HCT116 (cell line): ENCODE measurements around the gene ADARB2. TPM values are rescaled to one million over a fixed set of nuclear protein-coding genes. Genes with fewer than 3 reads are reported as not detected.

Source experiments
- ATAC-seq: fragments of 200-7000 bp; cut with Tn5 transposase; 2 replicates; pipeline ENCODE4 v1.9.1; 2020; ENCODE audit warnings: mild to moderate bottlenecking, moderate library complexity
- BruUV-seq: library from RNA; stranded (reverse); fragments of 400-500 nt; replicated peaks from 2 replicates; lab custom pipeline; 2021; lab: Mats Ljungman, UMichigan
- CTCF ChIA-PET: fragments of 300-600 bp; sonication (Branson Sonifier 250); formaldehyde crosslinking; loops from one replicate; lab custom pipeline; 2021; ENCODE audit warnings: antibody characterized with exemption; lab: Charles Lee
- POLR2A ChIA-PET: fragments of 300-600, 350-600 bp; sonication (Branson Sonifier 250); formaldehyde crosslinking; loops from one replicate; lab custom pipeline; 2021; ENCODE audit warnings: antibody characterized with exemption; lab: Charles Lee
- RAD21 ChIA-PET, 2 experiments: fragments of 300-600 bp; sonication (Branson Sonifier 250); formaldehyde crosslinking; loops; one replicate each; lab custom pipeline; 2023; ENCODE audit warnings: low total read pairs in 2 of 2; ENCODE audit not compliant: uncharacterized antibody in 2 of 2, unreplicated experiment in 2 of 2, low non-redundant PET in 1 of 2; lab: Charles Lee
- DNase-seq: peaks from one replicate; pipeline ENCODE4 v3.0.0-alpha.2; 2010; ENCODE audit warnings: low read depth, low spot score
- H2AFZ ChIP-seq: fragments of 200-600 bp; shearing (Covaris generic), sonication (generic); 2 replicates; pipeline ENCODE4 v1.6.1; 2017; ENCODE audit warnings: low read depth, mixed run types, mixed read lengths, antibody characterized with exemption, low read length; ENCODE audit not compliant: poor library complexity, severe bottlenecking
- H3K27ac ChIP-seq: 2 replicates; pipeline ENCODE4 v1.5.1; 2012; ENCODE audit warnings: low read depth, low read length
- H3K27me3 ChIP-seq: fragments of 200-600 bp; sonication (generic); 2 replicates; pipeline ENCODE4 v1.6.1; 2016; ENCODE audit warnings: mixed run types, low read length, mixed read lengths; ENCODE audit not compliant: insufficient read depth
- H3K36me3 ChIP-seq, 2 experiments: fragments of 200-500 bp in 1 of 2; fragments of 200-600 bp in 1 of 2; sonication (Bioruptor generic) in 1 of 2; sonication (generic) in 1 of 2; 2 replicates each; pipeline versions ENCODE4 v1.5.1 to v1.6.1; 2014 to 2016; ENCODE audit warnings: low read length in 2 of 2, inconsistent platforms in 1 of 2, mixed read lengths in 1 of 2, mixed run types in 1 of 2; ENCODE audit not compliant: insufficient read depth in 2 of 2, control insufficient read depth in 1 of 2
- H3K4me1 ChIP-seq, 2 experiments: fragments of 200-600 bp in 1 of 2; sonication (generic) in 1 of 2; 2 replicates each; pipeline versions ENCODE4 v1.5.1 to v1.6.1; 2012 to 2017; ENCODE audit warnings: low read length in 2 of 2, inconsistent platforms in 1 of 2, mild to moderate bottlenecking in 1 of 2, mixed read lengths in 1 of 2, mixed run types in 1 of 2, moderate library complexity in 1 of 2; ENCODE audit not compliant: insufficient read depth in 2 of 2, control insufficient read depth in 1 of 2
- H3K4me2 ChIP-seq: fragments of 200-600 bp; sonication (generic); 2 replicates; pipeline ENCODE4 v1.6.1; 2017; ENCODE audit warnings: mixed run types, low read length, mixed read lengths
- H3K4me3 ChIP-seq, 2 experiments: fragments of 200-600 bp in 1 of 2; sonication (generic) in 1 of 2; replicated peaks in 1 of 2; 2 replicates each; pipeline ENCODE4 v1.5.1; 2011 to 2016; ENCODE audit warnings: low read length in 2 of 2, control low read depth in 1 of 2, low read depth in 1 of 2, mild to moderate bottlenecking in 1 of 2, mixed read lengths in 1 of 2, mixed run types in 1 of 2
- H3K79me2 ChIP-seq: fragments of 200-600 bp; sonication (generic); 2 replicates; pipeline ENCODE4 v1.6.1; 2017; ENCODE audit warnings: mild to moderate bottlenecking, mixed run types, low read length, moderate library complexity, mixed read lengths; ENCODE audit not compliant: insufficient read depth
- H3K9ac ChIP-seq: fragments of 200-600 bp; sonication (generic); 2 replicates; pipeline ENCODE4 v1.6.1; 2016; ENCODE audit warnings: low read length, mixed read lengths
- H3K9me2 ChIP-seq: fragments of 200-600 bp; sonication (generic), shearing (Covaris generic); 2 replicates; pipeline ENCODE4 v1.6.1; 2017; ENCODE audit warnings: mixed run types, mild to moderate bottlenecking, moderate library complexity; ENCODE audit not compliant: insufficient read depth
- H3K9me3 ChIP-seq, 2 experiments: fragments of 200-500 bp in 1 of 2; fragments of 200-600 bp in 1 of 2; sonication (Bioruptor generic) in 1 of 2; sonication (generic) in 1 of 2; 2 replicates each; pipeline ENCODE4 v1.6.1; 2014 to 2017; ENCODE audit warnings: low read length in 2 of 2, mixed read lengths in 2 of 2, inconsistent platforms in 1 of 2, low read depth in 1 of 2, mild to moderate bottlenecking in 1 of 2, mixed run types in 1 of 2, moderate library complexity in 1 of 2; ENCODE audit not compliant: control insufficient read depth in 1 of 2, insufficient read depth in 1 of 2
- H4K20me1 ChIP-seq: fragments of 200-600 bp; sonication (generic), shearing (Covaris generic); 2 replicates; pipeline ENCODE4 v1.6.1; 2017; ENCODE audit warnings: mixed run types, mild to moderate bottlenecking, moderate library complexity; ENCODE audit not compliant: insufficient read depth
- CBX3 ChIP-seq: IDR thresholded peaks from 2 replicates; pipeline ENCODE4 v1.6.1; 2012; ENCODE audit warnings: low read depth
- CEBPB ChIP-seq: IDR thresholded peaks from 2 replicates; pipeline ENCODE4 v1.6.1; 2012; ENCODE audit warnings: low read depth
- POLR2AphosphoS5 ChIP-seq: IDR thresholded peaks from 2 replicates; pipeline ENCODE4 v1.6.1; 2011; ENCODE audit warnings: mild to moderate bottlenecking, low read depth, low read length, moderate library complexity
- SP1 ChIP-seq: IDR thresholded peaks from 2 replicates; pipeline ENCODE4 v1.6.1; 2012; ENCODE audit warnings: low read depth
- ZBTB33 ChIP-seq: IDR thresholded peaks from 2 replicates; pipeline ENCODE4 v1.6.1; 2011; ENCODE audit warnings: mild to moderate bottlenecking, low read length, moderate library complexity; ENCODE audit not compliant: insufficient replicate concordance; ENCODE audit errors: extremely low read depth
- ZFX ChIP-seq: fragments of 450-650 bp; IDR thresholded peaks from 2 replicates; pipeline ENCODE4 v1.6.1; 2017
- ZNF274 ChIP-seq: fragments of 200-500 bp; sonication (Bioruptor generic); IDR thresholded peaks from 2 replicates; pipeline ENCODE4 v1.6.1; 2014; ENCODE audit warnings: mild to moderate bottlenecking, low read depth, low read length, inconsistent platforms
- intact Hi-C: fragments of 100-400 bp; cut with micrococcal nuclease; formaldehyde crosslinking; loops from 2 replicates; pipeline ENCODE4 v1.10.0; 2022
- total RNA-seq: library from RNA; stranded (reverse); gene quantifications from one replicate; pipeline ENCODE4 v1.2.1, GENCODE V29; 2021; ENCODE audit not compliant: unreplicated experiment
- TF ChIP-seq, protein P1 (sequence below), 3 experiments: fragments of 200-600 bp in 1 of 3; sonication (generic) in 1 of 3; IDR thresholded peaks in 2 of 3; conservative IDR thresholded peaks in 1 of 3; 2 replicates each; pipeline ENCODE4 v1.5.1; 2012 to 2017; ENCODE audit warnings: low read depth in 2 of 3, low read length in 2 of 3, antibody characterized with exemption in 1 of 3, borderline replicate concordance in 1 of 3, control low read depth in 1 of 3, mild to moderate bottlenecking in 1 of 3, mixed read lengths in 1 of 3, mixed run types in 1 of 3, moderate library complexity in 1 of 3; ENCODE audit not compliant: insufficient read depth in 1 of 3

ADARB2 gene
- total RNA-seq, 1 experiment from 2014 or later: not detected

DNA sequence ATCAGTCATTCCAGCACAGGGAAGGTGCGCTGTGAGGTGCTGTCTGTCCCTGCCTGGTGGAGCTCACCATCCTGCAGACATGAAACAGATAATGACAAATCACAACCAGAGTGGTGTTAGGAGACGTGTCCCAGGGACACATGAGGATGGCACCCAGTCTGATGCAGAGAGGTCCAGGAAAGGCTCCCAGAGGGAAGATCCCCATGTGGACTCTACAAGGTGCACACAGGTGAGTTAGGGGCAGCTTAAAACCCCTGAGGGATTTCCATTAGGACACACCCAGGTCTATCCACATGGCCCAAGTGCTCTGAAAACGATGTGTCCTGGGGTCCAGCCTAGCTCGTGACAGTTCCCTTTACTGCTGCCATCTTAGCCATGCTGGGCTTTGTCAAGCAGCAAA is 91.4 kb downstream of the ADARB2 start:
- no peak for ATAC-seq

DNA sequence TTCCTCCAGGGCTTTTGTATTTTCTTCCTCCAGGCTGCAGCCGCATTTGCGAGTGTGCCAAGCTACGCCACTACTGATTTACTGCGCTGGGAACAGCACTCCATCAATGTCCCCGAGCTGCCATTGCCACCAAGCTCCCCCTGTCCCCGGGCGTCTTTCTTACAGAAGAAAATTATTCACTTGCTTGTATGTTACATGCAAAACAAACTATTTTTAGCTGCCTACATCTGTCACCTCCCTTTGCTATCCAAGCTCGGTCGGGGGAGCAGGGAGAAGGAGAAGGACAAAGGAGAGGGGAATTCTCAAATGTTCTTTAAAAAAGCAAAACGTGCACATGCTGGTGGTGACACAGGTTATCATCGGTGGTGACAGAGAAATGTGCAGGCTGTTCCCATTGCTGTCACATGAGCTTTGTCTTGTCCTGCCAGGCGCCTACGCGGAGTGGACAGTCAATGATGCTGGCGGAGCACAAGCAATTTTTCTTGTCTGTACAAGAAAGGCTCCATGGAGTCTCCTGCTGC is 93.1 kb downstream of the ADARB2 start:
- Histone ChIP-seq H3K79me2 (no peaks in the 10 kb centered on the region), H2AFZ (no peak overlapping the region), H4K20me1 (no peaks in the 10 kb centered on the region), H3K9me3 (no peaks in the 10 kb centered on the region), H3K9ac (no peak overlapping the region), H3K4me3 (no peak overlapping the region), H3K4me2 (no peak overlapping the region)
- DNase-seq (no peak), ATAC-seq (no peak)
- intact Hi-C loops: no loop called here
- POLR2A ChIA-PET: no interaction called here
- RAD21 ChIA-PET: no interaction called here
- no peak for TF ChIP-seq ZNF274
- no peak for TF ChIP-seq CEBPB
- no peak for TF ChIP-seq ZBTB33
- TF ChIP-seq POLR2AphosphoS5: no peak
- TF ChIP-seq CBX3: no peak
- no peak for TF ChIP-seq ZFX
- TF ChIP-seq, all 23 proteins: peak for 0
- Histone ChIP-seq H3K9me2 (no peaks in the 10 kb centered on the region), H3K27me3 (no peaks in the 10 kb centered on the region), H3K27ac (no peak overlapping the region), H3K36me3 (no peaks in the 10 kb centered on the region), H3K4me1 (no peaks in the 10 kb centered on the region)
- CTCF ChIA-PET: no interaction called here
- no TSS peak for BruUV-seq

More for the DNA sequence above, 91.4 kb downstream of the ADARB2 start:
- H3K79me2 ChIP-seq: no peaks in the 10 kb centered on the region
- H3K4me3 ChIP-seq: no peak overlapping the region
- intact Hi-C loops: no loop called here
- H3K4me1 ChIP-seq: no peaks in the 10 kb centered on the region
- H3K36me3 ChIP-seq: no peaks in the 10 kb centered on the region
- H4K20me1 ChIP-seq: no peaks in the 10 kb centered on the region
- RAD21 ChIA-PET: no interaction called here
- no peak overlapping the region for H3K27ac ChIP-seq
- H3K27me3 ChIP-seq: no peaks in the 10 kb centered on the region
- no TSS peak for BruUV-seq
- no peaks in the 10 kb centered on the region for H3K9me3 ChIP-seq
- H2AFZ ChIP-seq: no peak overlapping the region
- H3K4me2 ChIP-seq: no peak overlapping the region
- CTCF ChIA-PET: no interaction called here
- DNase-seq: no peak
- no peak overlapping the region for H3K9ac ChIP-seq
- H3K9me2 ChIP-seq: no peaks in the 10 kb centered on the region
- POLR2A ChIA-PET: no interaction called here
- TF ChIP-seq, protein P1, sequence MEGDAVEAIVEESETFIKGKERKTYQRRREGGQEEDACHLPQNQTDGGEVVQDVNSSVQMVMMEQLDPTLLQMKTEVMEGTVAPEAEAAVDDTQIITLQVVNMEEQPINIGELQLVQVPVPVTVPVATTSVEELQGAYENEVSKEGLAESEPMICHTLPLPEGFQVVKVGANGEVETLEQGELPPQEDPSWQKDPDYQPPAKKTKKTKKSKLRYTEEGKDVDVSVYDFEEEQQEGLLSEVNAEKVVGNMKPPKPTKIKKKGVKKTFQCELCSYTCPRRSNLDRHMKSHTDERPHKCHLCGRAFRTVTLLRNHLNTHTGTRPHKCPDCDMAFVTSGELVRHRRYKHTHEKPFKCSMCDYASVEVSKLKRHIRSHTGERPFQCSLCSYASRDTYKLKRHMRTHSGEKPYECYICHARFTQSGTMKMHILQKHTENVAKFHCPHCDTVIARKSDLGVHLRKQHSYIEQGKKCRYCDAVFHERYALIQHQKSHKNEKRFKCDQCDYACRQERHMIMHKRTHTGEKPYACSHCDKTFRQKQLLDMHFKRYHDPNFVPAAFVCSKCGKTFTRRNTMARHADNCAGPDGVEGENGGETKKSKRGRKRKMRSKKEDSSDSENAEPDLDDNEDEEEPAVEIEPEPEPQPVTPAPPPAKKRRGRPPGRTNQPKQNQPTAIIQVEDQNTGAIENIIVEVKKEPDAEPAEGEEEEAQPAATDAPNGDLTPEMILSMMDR (IDR thresholded peaks at IDR 0.05 in 2 of 3, conservative IDR thresholded peaks at IDR 0.05 in 1 of 3; ENCODE audit: borderline replicate concordance in 1 of 3, insufficient read depth in 1 of 3, low read depth in 2 of 3, low read length in 2 of 3): no peak
- TF ChIP-seq SP1: no peak
